GM12878 (cell line): ENCODE measurements around the gene SQSTM1. TPM values are rescaled to one million over a fixed set of nuclear protein-coding genes. Genes with fewer than 3 reads are reported as not detected.

Experiments used
- ATAC-seq: fragments of 200-7000 bp; cut with Tn5 transposase; 3 replicates; pipeline ENCODE4 v1.9.1; 2020; ENCODE audit warnings: mild to moderate bottlenecking, moderate library complexity
- BruUV-seq: library from RNA; stranded (reverse); fragments of 400-500 nt; replicated peaks from 2 replicates; lab custom pipeline; 2021; lab: Mats Ljungman, UMichigan
- CTCF ChIA-PET: fragments of 300-600 bp; sonication (Branson Sonifier 250); formaldehyde crosslinking; extraction: SDS; loops from one replicate; lab custom pipeline; 2021; ENCODE audit warnings: inconsistent platforms; lab: Yijun Ruan, JAX
- POLR2A ChIA-PET: fragments of 350-600 bp; formaldehyde crosslinking; extraction: SDS; loops from one replicate; lab custom pipeline; 2021; ENCODE audit warnings: inconsistent platforms; lab: Charles Lee
- RAD21 ChIA-PET: fragments of 300-600 bp; sonication (Branson Sonifier 250); formaldehyde crosslinking; loops from one replicate; lab custom pipeline; 2023; ENCODE audit warnings: antibody characterized with exemption; ENCODE audit not compliant: unreplicated experiment; lab: Charles Lee
- SMC1A ChIA-PET: fragments of 300-600 bp; sonication (Branson Sonifier 250); formaldehyde crosslinking; loops from one replicate; lab custom pipeline; 2023; ENCODE audit not compliant: unreplicated experiment, uncharacterized antibody; lab: Charles Lee
- DNase-seq: peaks from one replicate; pipeline ENCODE4 v3.0.0-alpha.2; 2011; ENCODE audit warnings: low read depth, low spot score
- FAIRE-seq: peaks from 3 replicates; lab custom pipeline; 2011; peaks lifted over from hg19 to GRCh38; lab: Jason Lieb, UNC
- H2AFZ ChIP-seq: 2 replicates; pipeline ENCODE4 v1.6.0; 2011; ENCODE audit warnings: low read depth, low read length, control low read depth; ENCODE audit not compliant: control insufficient read depth
- H3K27ac ChIP-seq: 2 replicates; pipeline ENCODE4 v1.5.1; 2011; ENCODE audit warnings: control low read depth; ENCODE audit not compliant: control insufficient read depth, insufficient read depth
- H3K27me3 ChIP-seq, 2 experiments: replicated peaks in 1 of 2; 2 replicates each; pipeline versions ENCODE4 v1.6.0 to v1.6.1; 2011; ENCODE audit warnings: low read length in 1 of 2; ENCODE audit not compliant: control insufficient read depth in 2 of 2, insufficient read depth in 2 of 2
- H3K36me3 ChIP-seq, 2 experiments: 2 replicates each; pipeline ENCODE4 v1.5.1; 2011; ENCODE audit warnings: low read length in 1 of 2; ENCODE audit not compliant: control insufficient read depth in 2 of 2, insufficient read depth in 2 of 2
- H3K4me1 ChIP-seq: 2 replicates; pipeline ENCODE4 v1.6.1; 2011; ENCODE audit warnings: mild to moderate bottlenecking, low read length, moderate library complexity, mixed read lengths; ENCODE audit not compliant: control insufficient read depth, insufficient read depth
- H3K4me2 ChIP-seq: 2 replicates; pipeline ENCODE4 v1.6.0; 2011; ENCODE audit warnings: control low read depth; ENCODE audit not compliant: control insufficient read depth, insufficient read depth
- H3K4me3 ChIP-seq: fragments of 200-600 bp; sonication (generic); 2 replicates; pipeline ENCODE4 v1.5.1; 2016
- H3K79me2 ChIP-seq: 2 replicates; pipeline ENCODE4 v1.6.0; 2011; ENCODE audit warnings: low read length; ENCODE audit not compliant: control insufficient read depth, insufficient read depth
- H3K9ac ChIP-seq: 2 replicates; pipeline ENCODE4 v1.8.0; 2011; ENCODE audit warnings: low read length, control low read depth, mixed read lengths; ENCODE audit not compliant: control insufficient read depth, insufficient read depth
- H3K9me3 ChIP-seq: replicated peaks from 3 replicates; pipeline ENCODE4 v1.5.1; 2011; ENCODE audit warnings: mild to moderate bottlenecking, low read length; ENCODE audit not compliant: control insufficient read depth, insufficient read depth
- H4K20me1 ChIP-seq: 2 replicates; pipeline ENCODE4 v1.6.0; 2011; ENCODE audit not compliant: control insufficient read depth, insufficient read depth
- IKZF1 ChIP-seq: fragments of 450-650 bp; conservative IDR thresholded peaks from 2 replicates; pipeline ENCODE4 v1.6.1; 2017; ENCODE audit warnings: antibody characterized with exemption, mild to moderate bottlenecking
- MYB ChIP-seq: fragments of 150-350 bp; IDR thresholded peaks from 2 replicates; pipeline ENCODE4 v1.6.1; 2014; ENCODE audit warnings: mild to moderate bottlenecking, low read depth, low read length, borderline replicate concordance
- PBX3 ChIP-seq: IDR thresholded peaks from 2 replicates; pipeline ENCODE4 v1.6.1; 2011; ENCODE audit warnings: mild to moderate bottlenecking, low read depth, low read length, moderate library complexity; ENCODE audit not compliant: insufficient replicate concordance
- RCOR1 ChIP-seq: conservative IDR thresholded peaks from 2 replicates; pipeline ENCODE4 v1.6.1; 2012; ENCODE audit warnings: low read depth, low read length, improper control_type of control experiment
- ZNF207 ChIP-seq: fragments of 450-650 bp; IDR thresholded peaks from 2 replicates; pipeline ENCODE4 v1.6.1; 2014; ENCODE audit warnings: antibody characterized with exemption, mild to moderate bottlenecking, borderline replicate concordance
- WGBS: methylation state at CpG from one replicate; pipeline ENCODE4 v1.1.6; 2016; ENCODE audit warnings: low lambda C conversion rate; ENCODE audit not compliant: insufficient replicate concordance, insufficient coverage; ENCODE audit errors: missing lambda C conversion rate; 5-methylcytosine and 5-hydroxymethylcytosine counted together
- in situ Hi-C: fragments of 300-500 bp; cut with MboI; formaldehyde crosslinking; loops from 9 replicates; pipeline ENCODE4 v1.14.3; 2018; ENCODE audit warnings: mixed read lengths
- intact Hi-C: fragments of 100-400 bp; cut with micrococcal nuclease; formaldehyde crosslinking; loops from one replicate; pipeline ENCODE4 v1.14.2; 2022; ENCODE audit not compliant: unreplicated experiment
- polyA plus RNA-seq, 11 experiments: library from polyadenylated mRNA; depleted of rRNA in 4 of 11; unstranded in 6 of 11; stranded (reverse) in 5 of 11; fragments of >200 nt; fragmentation: Nextera tagmentation in 4 of 11; fragmentation: Illumina TruSeq in 1 of 11; extraction: Ambion mirVana in 4 of 11; extraction: Trizol in 1 of 11; gene quantifications; 1 replicate in 1 of 11; 2 replicates in 10 of 11; pipeline versions ENCODE4 v1.2.1 to v1.2.3, GENCODE V29; 2011 to 2016; ENCODE audit warnings: inconsistent platforms in 2 of 11, missing spikeins in 2 of 11, low read depth in 1 of 11
- total RNA-seq, 4 experiments: library from RNA; depleted of rRNA in 3 of 4; stranded (reverse); fragments of >200 nt in 3 of 4; fragmentation: Illumina TruSeq in 1 of 4; extraction: Trizol in 1 of 4; gene quantifications; 2 replicates each; pipeline versions ENCODE4 v1.2.1 to v1.2.3, GENCODE V29; 2013 to 2021

SQSTM1 gene
- total and polyA plus RNA-seq, 10 of the 15 experiments (the other 5 are each of a cell fraction or from before 2014, with no cell fraction given) = 6.3 to 138 (median 62.1) TPM

GRCh38 chr5:179840766-179841165 is 20.1 kb downstream of the SQSTM1 start (continued):
- no peak for TF ChIP-seq PBX3
- no peak for TF ChIP-seq RCOR1
- TF ChIP-seq MYB = no peak

- SMC1A ChIA-PET = interaction anchor here (0.8 kb wide), 1 partner anchor 78 kb away, joined by 3 read pairs; no protein-coding TSS in a partner anchor
- CTCF ChIA-PET = no interaction called here
- no peak overlapping the region for H3K4me2 ChIP-seq
- H3K9me3 ChIP-seq = no peaks in the 10 kb centered on the region; the same call in 1 of the 3 replicates
- no peak overlapping the region for H3K27ac ChIP-seq
- TF ChIP-seq IKZF1 = no peak
- no peak for TF ChIP-seq ZNF207
- RAD21 ChIA-PET = no interaction called here
- FAIRE-seq = no peak
- no peak overlapping the region for H2AFZ ChIP-seq
- H3K79me2 ChIP-seq = no peaks in the 10 kb centered on the region
- no peak overlapping the region for H3K4me3 ChIP-seq
- POLR2A ChIA-PET = no interaction called here
- intact Hi-C loops (no loop called here), in situ Hi-C loops (no loop called here)
- no peak overlapping the region for H3K9ac ChIP-seq
- no peaks in the 10 kb centered on the region for H4K20me1 ChIP-seq
- no peaks in the 10 kb centered on the region for H3K27me3 ChIP-seq
- BruUV-seq = no TSS peak
- no peak for ATAC-seq
- peaks cover 4% of the 10 kb centered on the region for H3K4me1 ChIP-seq
- peaks cover 12 to 13% of the 10 kb centered on the region in 2 experiments; a peak in 3 of 4 replicates for H3K36me3 ChIP-seq
- 91% methylated on average over 9 of the region's 9 CpGs for WGBS
- DNase-seq = no peak
Observed at GRCh38 chr5:179841621-179842020, 20.9 kb downstream of the SQSTM1 start.
